ENCODE results near the gene FOXL2NB.

DNA sequence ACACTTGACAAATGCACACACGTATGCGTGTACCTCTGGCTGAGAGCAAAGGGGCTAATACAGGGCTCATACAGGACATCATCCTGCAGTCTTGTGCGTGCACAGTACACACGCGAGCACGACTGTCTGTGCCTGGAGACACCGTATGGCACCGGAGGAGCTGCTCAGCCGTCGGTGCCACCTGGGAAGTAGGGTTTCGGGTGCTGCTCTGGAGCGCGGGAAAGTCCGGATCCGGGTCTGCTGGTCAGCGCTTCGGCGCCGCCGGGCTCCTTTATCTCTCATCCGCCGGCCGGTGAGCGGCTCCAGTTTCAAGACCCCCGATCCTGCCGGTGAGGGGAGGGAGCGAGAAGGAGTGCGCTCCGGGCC, 9.3 kb upstream of the FOXL2NB start:
- TF ChIP-seq, protein P1, sequence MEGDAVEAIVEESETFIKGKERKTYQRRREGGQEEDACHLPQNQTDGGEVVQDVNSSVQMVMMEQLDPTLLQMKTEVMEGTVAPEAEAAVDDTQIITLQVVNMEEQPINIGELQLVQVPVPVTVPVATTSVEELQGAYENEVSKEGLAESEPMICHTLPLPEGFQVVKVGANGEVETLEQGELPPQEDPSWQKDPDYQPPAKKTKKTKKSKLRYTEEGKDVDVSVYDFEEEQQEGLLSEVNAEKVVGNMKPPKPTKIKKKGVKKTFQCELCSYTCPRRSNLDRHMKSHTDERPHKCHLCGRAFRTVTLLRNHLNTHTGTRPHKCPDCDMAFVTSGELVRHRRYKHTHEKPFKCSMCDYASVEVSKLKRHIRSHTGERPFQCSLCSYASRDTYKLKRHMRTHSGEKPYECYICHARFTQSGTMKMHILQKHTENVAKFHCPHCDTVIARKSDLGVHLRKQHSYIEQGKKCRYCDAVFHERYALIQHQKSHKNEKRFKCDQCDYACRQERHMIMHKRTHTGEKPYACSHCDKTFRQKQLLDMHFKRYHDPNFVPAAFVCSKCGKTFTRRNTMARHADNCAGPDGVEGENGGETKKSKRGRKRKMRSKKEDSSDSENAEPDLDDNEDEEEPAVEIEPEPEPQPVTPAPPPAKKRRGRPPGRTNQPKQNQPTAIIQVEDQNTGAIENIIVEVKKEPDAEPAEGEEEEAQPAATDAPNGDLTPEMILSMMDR (conservative IDR thresholded peaks at IDR 0.05; ENCODE audit: low read length) = no peak
- TF ChIP-seq EZH2phosphoT487 (IDR thresholded peaks at IDR 0.05; ENCODE audit: borderline replicate concordance, low read depth, low read length) = no peak

Data from OCI-LY7 (cell line).